Heart left ventricle (tissue), 16 donors: ENCODE measurements around the gene MYBPH. TPM values are rescaled to one million over a fixed set of nuclear protein-coding genes. Genes with fewer than 3 reads are reported as not detected.
A peak's percentile ranks its signal among the peaks of the same experiment; 100 is the strongest.

Experiments used
- ATAC-seq, 4 donors: fragments of 200-7000 bp; cut with Tn5 transposase; one replicate each; pipeline ENCODE4 v1.9.1; 2020 to 2022; ENCODE audit warnings: moderate library complexity in 4 of 4, mild to moderate bottlenecking in 3 of 4, moderate number of reproducible peaks in 1 of 4
- DNase-seq, 5 donors: peaks; one replicate each; pipeline ENCODE4 v3.0.0-alpha.2; 2020
- H3K27ac ChIP-seq, 12 donors: fragments of 200-600 bp; sonication (generic) in 4 of 12; one replicate each; pipeline versions ENCODE4 v1.5.0 to v1.8.0; 2016 to 2022; ENCODE audit warnings: mild to moderate bottlenecking in 2 of 12
- H3K27me3 ChIP-seq, 9 donors: fragments of 200-600 bp; sonication (generic) in 2 of 9; one replicate each; pipeline versions ENCODE4 v1.5.1 to v1.8.0; 2016 to 2022; ENCODE audit warnings: mild to moderate bottlenecking in 3 of 9
- H3K36me3 ChIP-seq, 9 donors: fragments of 200-600 bp; sonication (generic) in 2 of 9; one replicate each; pipeline versions ENCODE4 v1.5.0 to v1.8.0; 2018 to 2022; ENCODE audit warnings: mild to moderate bottlenecking in 2 of 9
- H3K4me1 ChIP-seq, 12 donors: fragments of 200-600 bp; sonication (generic) in 4 of 12; one replicate each; pipeline versions ENCODE4 v1.5.0 to v1.8.0; 2016 to 2022; ENCODE audit warnings: mild to moderate bottlenecking in 3 of 12
- H3K4me3 ChIP-seq, 12 donors: fragments of 200-600 bp; sonication (generic) in 4 of 12; one replicate each; pipeline versions ENCODE4 v1.5.0 to v1.8.0; 2017 to 2022; ENCODE audit warnings: mild to moderate bottlenecking in 9 of 12, moderate library complexity in 4 of 12
- H3K9me3 ChIP-seq, 12 donors: fragments of 200-600 bp; sonication (generic) in 4 of 12; one replicate each; pipeline versions ENCODE4 v1.5.0 to v1.8.0; 2016 to 2022; ENCODE audit warnings: mild to moderate bottlenecking in 1 of 12
- POLR2A ChIP-seq, 2 donors: fragments of 450-650 bp; IDR thresholded peaks; one replicate each; pipeline ENCODE4 v1.6.1; 2017; ENCODE audit warnings: antibody characterized with exemption in 2 of 2, mild to moderate bottlenecking in 2 of 2, moderate library complexity in 2 of 2
- WGBS, 4 donors: extraction: QIAGEN DNeasy Blood & Tissue Kit in 2 of 4; methylation state at CpG; one replicate each; pipeline versions ENCODE4 v1.1.5 to v1.1.7; 2013 to 2018; 5-methylcytosine and 5-hydroxymethylcytosine counted together
- intact Hi-C, 10 donors: fragments of 100-400 bp; cut with DNase I; formaldehyde crosslinking; loops; one replicate each; pipeline versions ENCODE4 v1.11.1 to v1.14.2; 2022
- polyA plus RNA-seq, 2 donors: library from polyadenylated mRNA; stranded (reverse); fragments of 200-250 nt; gene quantifications; one replicate each; pipeline ENCODE4 v1.2.3, GENCODE V29; 2013
- total RNA-seq, 9 donors: library from RNA; depleted of rRNA in 2 of 9; stranded (reverse); fragments of >200 nt in 2 of 9; fragmentation: NEBNext Ultra II Directional in 3 of 9; extraction: Animal tissue kit (Norgen Biotek cat#: 25700) in 3 of 9; gene quantifications; one replicate each; pipeline versions ENCODE4 v1.1.0 to v1.2.4, GENCODE V29; 2016 to 2023
- TF ChIP-seq, protein P1 (sequence below), 12 donors: fragments of 200-600 bp; sonication (generic) in 4 of 12; IDR thresholded peaks; one replicate each; pipeline versions ENCODE4 v1.5.0 to v1.8.0; 2018 to 2022; ENCODE audit warnings: antibody characterized with exemption in 12 of 12, mild to moderate bottlenecking in 5 of 12
- donor health status: ischemic (EF 13 %, LVEDD 7.1; RV severe dilation, severe dysfunction).
- donor health status: healthy with polysubstance abuse.
- donor health status: DM: no; HTN: yes; CAD: no.
- donor health status: DM: no; HTN: no; CAD: no.
- donor health status: ischemic (EF 25% LVEDD 6.9; RV normal size, moderate dysfunction).
- donor health status: ischemic (EF 25% LVEDD 5.7; RV mildly dilated, moderate dysfunction).
- donor health status: healthy.
- donor health status: DM: yes; HTN: yes; CAD: no.
- donor health status: ischemic (EF 35%, LVEDD 5.7; RV mildly dilated, moderate dysfunction).
- donor health status: nonischemic (EF 11% LVEDD 7.7; RV severe dilation, severe dysfunction).
- donor health status: DM: yes; HTN: yes; CAD: no.
- donor health status: PGD.
- donor health status: ischemic (EF 29% LVEDD 5.4; RV normal size, mild dysfunction).
- donor health status: nonischemic (EF 23%, LVEDD 6.1; RV moderate dilation, normal function).

The MYBPH gene
- total and polyA plus RNA-seq, 11 donors, result 0.32 TPM; not detected in 10

DNA sequence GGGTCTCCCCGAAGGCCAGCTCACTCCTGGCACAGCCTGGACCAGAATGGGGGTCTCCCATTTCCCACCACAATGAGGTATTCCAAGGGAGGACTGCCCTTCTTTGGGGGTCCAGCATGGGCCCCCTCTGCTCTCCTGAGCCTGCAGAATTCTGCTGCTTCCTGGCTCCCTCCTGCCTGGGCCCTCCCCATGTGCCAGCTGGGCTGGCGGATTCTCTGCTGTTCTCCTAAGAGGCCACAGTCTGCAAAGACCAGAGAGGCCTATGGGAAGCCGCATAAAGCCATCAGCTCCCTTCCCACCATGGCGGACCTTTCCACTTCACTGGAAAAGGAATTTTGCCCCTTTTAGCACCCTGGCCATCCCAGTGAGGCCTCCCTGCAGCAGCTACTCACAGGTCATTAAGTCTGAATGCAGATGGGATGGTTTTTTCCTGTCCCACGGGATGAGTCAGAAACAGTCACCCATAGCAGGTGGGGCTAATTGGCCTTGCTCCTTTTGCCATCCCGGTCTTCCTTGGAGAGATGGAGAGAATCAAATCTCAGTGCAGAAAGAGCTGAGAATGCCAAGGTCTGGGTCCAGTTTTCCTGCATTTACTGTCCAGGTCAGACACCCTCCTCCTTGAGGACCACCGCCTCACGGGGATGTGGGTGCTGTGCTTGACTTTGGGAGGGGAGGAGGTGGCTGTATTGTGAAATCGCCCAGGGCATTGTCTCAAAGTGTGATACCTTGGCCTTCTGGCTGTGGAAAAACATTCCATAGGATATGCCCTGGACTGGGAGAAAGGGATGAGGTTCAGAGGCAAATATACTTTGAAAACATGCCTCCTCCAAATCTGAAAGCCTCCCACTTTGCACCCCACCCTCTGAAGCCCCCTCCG, 23.2 kb downstream of the MYBPH start:
- intact Hi-C loops, result no loop called here

DNA sequence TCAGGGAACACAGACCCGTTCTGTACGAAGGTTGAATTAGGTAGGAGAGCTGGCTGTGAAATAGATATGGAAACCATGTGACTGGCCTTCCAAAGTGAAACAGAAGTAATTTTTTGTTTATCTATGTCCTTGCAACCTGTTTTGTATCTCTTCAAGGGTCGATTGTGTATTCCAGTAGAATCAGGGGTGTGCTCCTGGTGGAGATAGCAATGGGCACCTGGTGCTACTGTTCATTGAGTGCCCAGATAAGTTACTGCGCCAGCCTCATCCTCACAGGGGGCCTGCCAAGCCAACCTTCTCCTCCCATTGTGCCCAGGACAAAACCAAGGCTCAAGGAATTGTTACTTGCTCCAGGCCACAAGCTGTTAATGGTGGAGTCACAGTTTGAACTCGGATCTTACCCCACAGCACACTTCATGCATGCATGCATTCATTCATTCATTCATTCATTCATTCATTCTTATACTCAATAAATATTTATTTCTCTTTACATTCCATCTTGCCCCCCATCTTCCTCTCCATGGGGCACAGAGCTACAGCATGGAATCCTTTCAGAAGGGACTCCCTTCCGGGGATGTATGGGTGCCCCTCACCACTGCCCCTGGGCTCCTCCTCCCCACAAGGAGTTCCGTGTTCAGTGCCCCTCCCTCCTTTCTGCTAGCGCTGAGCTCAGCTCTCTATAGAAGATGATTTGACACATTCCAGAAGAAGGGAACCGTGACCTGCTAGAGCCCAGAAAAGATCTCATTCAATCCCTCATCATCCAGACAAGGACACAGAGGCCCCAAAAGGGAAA, 24.1 kb downstream of the MYBPH start:
- Histone ChIP-seq H3K27ac (no peak overlapping the region), H3K27me3 (no peaks in the 10 kb centered on the region), H3K9me3 (no peaks in the 10 kb centered on the region), H3K4me3 (no peak overlapping the region), H3K36me3 (no peaks in the 10 kb centered on the region), H3K4me1 (peaks cover 0 to 22% (median 7%) of the 10 kb centered on the region in 12 donors)
- ATAC-seq, result no peak
- TF ChIP-seq, protein P1, sequence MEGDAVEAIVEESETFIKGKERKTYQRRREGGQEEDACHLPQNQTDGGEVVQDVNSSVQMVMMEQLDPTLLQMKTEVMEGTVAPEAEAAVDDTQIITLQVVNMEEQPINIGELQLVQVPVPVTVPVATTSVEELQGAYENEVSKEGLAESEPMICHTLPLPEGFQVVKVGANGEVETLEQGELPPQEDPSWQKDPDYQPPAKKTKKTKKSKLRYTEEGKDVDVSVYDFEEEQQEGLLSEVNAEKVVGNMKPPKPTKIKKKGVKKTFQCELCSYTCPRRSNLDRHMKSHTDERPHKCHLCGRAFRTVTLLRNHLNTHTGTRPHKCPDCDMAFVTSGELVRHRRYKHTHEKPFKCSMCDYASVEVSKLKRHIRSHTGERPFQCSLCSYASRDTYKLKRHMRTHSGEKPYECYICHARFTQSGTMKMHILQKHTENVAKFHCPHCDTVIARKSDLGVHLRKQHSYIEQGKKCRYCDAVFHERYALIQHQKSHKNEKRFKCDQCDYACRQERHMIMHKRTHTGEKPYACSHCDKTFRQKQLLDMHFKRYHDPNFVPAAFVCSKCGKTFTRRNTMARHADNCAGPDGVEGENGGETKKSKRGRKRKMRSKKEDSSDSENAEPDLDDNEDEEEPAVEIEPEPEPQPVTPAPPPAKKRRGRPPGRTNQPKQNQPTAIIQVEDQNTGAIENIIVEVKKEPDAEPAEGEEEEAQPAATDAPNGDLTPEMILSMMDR (IDR thresholded peaks at IDR 0.05), result no peak
- TF ChIP-seq POLR2A (IDR thresholded peaks at IDR 0.05), result no peak
- no peak for DNase-seq
- 54 to 59% (median 56%) methylated on average over 9 of the region's 9 CpGs for whole genome bisulfite sequencing, 4 donors
- intact Hi-C loops, result no loop called here

More for the DNA sequence above, 23.2 kb downstream of the MYBPH start:
- Histone ChIP-seq H3K27me3 (no peaks in the 10 kb centered on the region), H3K4me3 (no peak overlapping the region), H3K4me1 (peaks cover 0 to 22% (median 7%) of the 10 kb centered on the region in 12 donors), H3K9me3 (no peaks in the 10 kb centered on the region), H3K36me3 (no peaks in the 10 kb centered on the region), H3K27ac (no peak overlapping the region)
- DNase-seq, result no peak
- ATAC-seq, result no peak
- TF ChIP-seq, protein P1 (IDR thresholded peaks at IDR 0.05), result no peak
- no peak for TF ChIP-seq POLR2A (IDR thresholded peaks at IDR 0.05)
- WGBS, 4 donors, result 76 to 93% (median 81%) methylated on average over 8 to 10 of the region's 10 CpGs

DNA sequence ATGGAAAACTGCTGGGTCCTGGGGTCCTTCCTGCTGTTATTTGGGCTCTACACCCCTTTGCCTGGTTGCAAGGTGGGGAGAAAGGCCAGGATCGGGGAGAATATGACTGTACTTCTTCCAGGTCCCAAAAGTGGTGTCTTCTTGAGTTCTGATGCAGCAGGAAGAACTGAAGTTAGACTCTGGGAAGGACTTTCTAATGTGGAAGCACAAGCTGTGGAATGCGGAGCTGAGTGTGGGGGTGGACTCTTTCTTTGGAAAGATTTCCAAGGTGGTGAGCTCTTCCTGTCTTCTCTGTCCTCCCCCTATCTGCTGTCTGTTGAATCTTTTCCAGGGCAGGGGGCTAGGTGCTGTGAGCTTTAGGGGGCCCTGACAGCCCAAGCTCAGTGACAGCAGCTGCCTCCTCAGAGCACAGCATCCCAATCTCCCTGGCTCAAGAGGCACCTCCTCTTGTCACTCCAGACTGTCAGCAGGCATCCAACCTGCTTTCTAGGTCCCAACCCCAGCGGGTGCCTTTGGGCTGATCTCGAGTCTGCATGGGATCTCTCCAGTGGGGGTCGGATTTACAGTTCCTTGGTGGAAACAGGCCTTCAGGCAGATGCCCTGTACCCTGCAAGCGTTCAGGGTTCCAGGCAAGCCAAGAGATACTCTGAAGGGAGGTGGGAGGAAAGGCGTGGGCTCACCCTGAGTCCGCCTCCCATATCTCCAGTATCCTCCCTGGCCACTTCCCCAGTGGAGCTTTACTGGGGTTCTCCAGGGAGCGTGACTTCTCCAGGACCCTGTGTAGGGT, 24.9 kb downstream of the MYBPH start:
- no peaks in the 10 kb centered on the region for H3K9me3 ChIP-seq
- DNase-seq (peak in 1 of 5 donors; percentile 12), ATAC-seq (no peak)
- no peaks in the 10 kb centered on the region for H3K36me3 ChIP-seq
- TF ChIP-seq, protein P1 (IDR thresholded peaks at IDR 0.05), result no peak
- no peak for TF ChIP-seq POLR2A (IDR thresholded peaks at IDR 0.05)
- intact Hi-C loops, result no loop called here
- peaks cover 0 to 22% (median 7%) of the 10 kb centered on the region in 12 donors for H3K4me1 ChIP-seq
- no peak overlapping the region for H3K27ac ChIP-seq
- 67 to 75% (median 73%) methylated on average over 7 to 9 of the region's 9 CpGs for WGBS, 4 donors
- no peaks in the 10 kb centered on the region for H3K27me3 ChIP-seq
- H3K4me3 ChIP-seq, result no peak overlapping the region
